ENCODE data around the gene OGFOD3. TPM values are rescaled to one million over a fixed set of nuclear protein-coding genes. Genes with fewer than 3 reads are reported as not detected.
A peak's percentile ranks its signal among the peaks of the same experiment; 100 is the strongest.

The OGFOD3 gene
- polyA plus RNA-seq, 2 of the 4 experiments (the other 2 are of a cell fraction): 15.2 to 19.8 TPM

- TF ChIP-seq, protein P1, sequence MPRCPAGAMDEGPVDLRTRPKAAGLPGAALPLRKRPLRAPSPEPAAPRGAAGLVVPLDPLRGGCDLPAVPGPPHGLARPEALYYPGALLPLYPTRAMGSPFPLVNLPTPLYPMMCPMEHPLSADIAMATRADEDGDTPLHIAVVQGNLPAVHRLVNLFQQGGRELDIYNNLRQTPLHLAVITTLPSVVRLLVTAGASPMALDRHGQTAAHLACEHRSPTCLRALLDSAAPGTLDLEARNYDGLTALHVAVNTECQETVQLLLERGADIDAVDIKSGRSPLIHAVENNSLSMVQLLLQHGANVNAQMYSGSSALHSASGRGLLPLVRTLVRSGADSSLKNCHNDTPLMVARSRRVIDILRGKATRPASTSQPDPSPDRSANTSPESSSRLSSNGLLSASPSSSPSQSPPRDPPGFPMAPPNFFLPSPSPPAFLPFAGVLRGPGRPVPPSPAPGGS (IDR thresholded peaks at IDR 0.05): no peak
- no peak for TF ChIP-seq HOXA7 (CRISPR knock-in tag; IDR thresholded peaks at IDR 0.05)
Measured at GRCh38 chr17:82415336-82415735, 3.0 kb downstream of the OGFOD3 start (continued).

DNA sequence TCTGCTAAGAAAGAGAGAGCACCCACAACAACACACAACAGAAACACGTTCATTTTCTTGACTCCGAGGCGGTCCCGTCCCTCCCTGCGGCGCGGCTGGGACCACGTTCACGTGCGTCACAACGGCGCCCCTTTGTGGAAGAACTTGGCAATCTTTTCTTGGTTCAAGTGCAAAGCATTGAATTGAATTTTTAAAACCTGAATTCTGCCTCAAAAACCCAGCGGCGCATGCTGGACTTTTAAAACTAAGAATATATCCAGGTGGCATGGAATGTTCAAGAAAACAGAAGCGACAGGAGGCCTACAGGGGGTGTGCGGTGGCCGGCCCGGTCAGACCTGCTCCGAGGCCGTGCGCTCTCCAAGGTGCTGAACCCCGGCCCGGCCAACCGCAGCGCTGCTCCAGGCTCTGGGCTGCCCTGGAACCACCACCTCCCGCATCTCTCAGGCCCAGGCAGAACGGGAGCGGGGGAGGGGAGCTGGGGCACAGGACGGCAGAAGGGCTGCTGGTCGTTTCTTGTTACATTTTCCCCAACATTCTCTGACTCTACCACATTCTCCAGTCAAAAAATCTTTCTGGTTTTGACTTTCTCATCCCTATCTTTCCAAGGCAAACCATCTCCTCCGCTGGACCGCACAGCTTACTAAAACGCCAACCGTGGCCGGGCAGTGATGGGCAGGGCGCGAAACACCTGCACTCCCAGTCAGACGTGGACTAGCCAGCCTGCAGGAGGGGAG lies 3.7 kb downstream of the OGFOD3 start:
- ATAC-seq: peak; percentile 78 to 86
- CTCF ChIA-PET: interaction anchor here (0.7 to 7.4 kb wide), 48 partner anchors 9 to 386 kb away, joined by 3 to 117 read pairs (median 4); partner anchors contain the start of genes CD7 and SECTM1
- peak; percentile 86 to 94 for DNase-seq (ENCODE audit: low read depth in 1 of 2, low spot score in 1 of 2)
- Histone ChIP-seq H3K9me3 (no peaks in the 10 kb centered on the region), H3K27ac (no peak overlapping the region), H3K4me2 (peak overlapping the region; percentile 66), H3K4me3 (no peak overlapping the region), H3K4me1 (peaks cover 11% of the 10 kb centered on the region; the same call in 2 of the 3 replicates)
- peak; percentile 90 for FAIRE-seq
- WGBS (ENCODE audit: missing lambda C conversion rate): 21% methylated on average over 38 of the region's 38 CpGs
- POLR2A ChIA-PET: no interaction called here
- TF ChIP-seq EHMT2 (IDR thresholded peaks at IDR 0.05; ENCODE audit: low read depth) (peak; percentile 97), JUNB (IDR thresholded peaks at IDR 0.05) (no peak), RFX5 (IDR thresholded peaks at IDR 0.05) (0 out of 2 replicates have a peak, but pooled peaks have one; percentile 55), HOXA7 (CRISPR knock-in tag; IDR thresholded peaks at IDR 0.05) (no peak; the same call in 1 of the 2 replicates), POLR2AphosphoS2 (conservative IDR thresholded peaks at IDR 0.05; ENCODE audit: low read length) (no peak), HOXB5 (CRISPR knock-in tag; IDR thresholded peaks at IDR 0.05) (peak; percentile 78; the same call in 1 of the 2 replicates), MAFK (IDR thresholded peaks at IDR 0.05; ENCODE audit: partially characterized antibody) (no peak), CHD2 (IDR thresholded peaks at IDR 0.05; ENCODE audit: low read length, partially characterized antibody) (no peak), NPAS2 (CRISPR knock-in tag; IDR thresholded peaks at IDR 0.05; ENCODE audit: borderline replicate concordance) (no peak), SMC3 (IDR thresholded peaks at IDR 0.05) (peak; percentile 96), HOXB13 (CRISPR knock-in tag; IDR thresholded peaks at IDR 0.05; ENCODE audit: low read depth) (peak; percentile 96), MYC (IDR thresholded peaks at IDR 0.05; ENCODE audit: borderline replicate concordance, low read length) (no peak), MAZ (IDR thresholded peaks at IDR 0.05; ENCODE audit: borderline replicate concordance, low read depth, low read length) (no peak), TP53 (CRISPR knock-in tag; IDR thresholded peaks at IDR 0.05) (peak; percentile 78; the same call in 1 of the 2 replicates), NR3C1 (IDR thresholded peaks at IDR 0.05) (no peak), HDAC2 (IDR thresholded peaks at IDR 0.05) (peak; percentile 81; the same call in 1 of the 2 replicates), RARB (CRISPR knock-in tag; IDR thresholded peaks at IDR 0.05) (no peak), ZC3H11A (IDR thresholded peaks at IDR 0.05) (no peak), GATA3 (IDR thresholded peaks at IDR 0.05; ENCODE audit: borderline replicate concordance) (no peak), CBX8 (IDR thresholded peaks at IDR 0.05) (no peak), RCOR1 (IDR thresholded peaks at IDR 0.05; ENCODE audit: low read depth, low read length) (no peak), ATOH8 (CRISPR knock-in tag; IDR thresholded peaks at IDR 0.05; ENCODE audit: low read depth) (no peak; the same call in 1 of the 2 replicates), SREBF2 (IDR thresholded peaks at IDR 0.05) (no peak), RNF2 (IDR thresholded peaks at IDR 0.05; ENCODE audit: borderline replicate concordance, low read depth) (no peak), EP300 (IDR thresholded peaks at IDR 0.05) (no peak), NFE2L2 (conservative IDR thresholded peaks at IDR 0.05; ENCODE audit: low read length) (no peak), RAD21 (conservative IDR thresholded peaks at IDR 0.05 in 1 of 2, IDR thresholded peaks at IDR 0.05 in 1 of 2) (peak; percentile 96 to 99), MAX (IDR thresholded peaks at IDR 0.05) (peak; percentile 60; the same call in 1 of the 2 replicates), CEBPB (IDR thresholded peaks at IDR 0.05) (no peak), BHLHE40 (IDR thresholded peaks at IDR 0.05; ENCODE audit: low read depth, low read length) (peak; percentile 33; the same call in 1 of the 2 replicates), KDM1A (IDR thresholded peaks at IDR 0.05; ENCODE audit: low read depth) (no peak), HEYL (CRISPR knock-in tag; IDR thresholded peaks at IDR 0.05) (no peak), ZSCAN20 (CRISPR knock-in tag; IDR thresholded peaks at IDR 0.05) (peak; percentile 74; the same call in 1 of the 2 replicates)
- TF ChIP-seq, protein P1 (IDR thresholded peaks at IDR 0.05): no peak
- TF ChIP-seq, protein P2, sequence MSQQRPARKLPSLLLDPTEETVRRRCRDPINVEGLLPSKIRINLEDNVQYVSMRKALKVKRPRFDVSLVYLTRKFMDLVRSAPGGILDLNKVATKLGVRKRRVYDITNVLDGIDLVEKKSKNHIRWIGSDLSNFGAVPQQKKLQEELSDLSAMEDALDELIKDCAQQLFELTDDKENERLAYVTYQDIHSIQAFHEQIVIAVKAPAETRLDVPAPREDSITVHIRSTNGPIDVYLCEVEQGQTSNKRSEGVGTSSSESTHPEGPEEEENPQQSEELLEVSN (IDR thresholded peaks at IDR 0.05; ENCODE audit: borderline replicate concordance, low read depth): no peak
- TF ChIP-seq, protein P3, sequence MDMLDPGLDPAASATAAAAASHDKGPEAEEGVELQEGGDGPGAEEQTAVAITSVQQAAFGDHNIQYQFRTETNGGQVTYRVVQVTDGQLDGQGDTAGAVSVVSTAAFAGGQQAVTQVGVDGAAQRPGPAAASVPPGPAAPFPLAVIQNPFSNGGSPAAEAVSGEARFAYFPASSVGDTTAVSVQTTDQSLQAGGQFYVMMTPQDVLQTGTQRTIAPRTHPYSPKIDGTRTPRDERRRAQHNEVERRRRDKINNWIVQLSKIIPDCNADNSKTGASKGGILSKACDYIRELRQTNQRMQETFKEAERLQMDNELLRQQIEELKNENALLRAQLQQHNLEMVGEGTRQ (IDR thresholded peaks at IDR 0.05): no peak
